Liver (tissue), 9 donors: ENCODE data around the gene ERFL. TPM values are rescaled to one million over a fixed set of nuclear protein-coding genes. Genes with fewer than 3 reads are reported as not detected.

Source experiments
- DNase-seq: peaks from one replicate; pipeline ENCODE4 v3.0.0-alpha.2; 2017; ENCODE audit warnings: low spot score
- H3K27ac ChIP-seq, 2 donors: one replicate each; pipeline ENCODE4 v1.7.0; 2013; ENCODE audit warnings: inconsistent platforms in 2 of 2, low read length in 2 of 2, control low read depth in 1 of 2, low read depth in 1 of 2, mild to moderate bottlenecking in 1 of 2
- H3K27me3 ChIP-seq, 4 donors: one replicate each; pipeline versions ENCODE4 v1.6.1 to v1.7.0; 2013; ENCODE audit warnings: low read length in 3 of 4, inconsistent platforms in 1 of 4, mild to moderate bottlenecking in 1 of 4, moderate library complexity in 1 of 4; ENCODE audit not compliant: control insufficient read depth in 4 of 4, insufficient read depth in 4 of 4
- H3K36me3 ChIP-seq, 4 donors: one replicate each; pipeline versions ENCODE4 v1.6.1 to v1.7.0; 2013; ENCODE audit warnings: low read length in 3 of 4, mild to moderate bottlenecking in 3 of 4, low read depth in 1 of 4, moderate library complexity in 1 of 4; ENCODE audit not compliant: control insufficient read depth in 4 of 4, insufficient read depth in 3 of 4
- H3K4me1 ChIP-seq, 4 donors: one replicate each; pipeline versions ENCODE4 v1.6.1 to v1.7.0; 2013; ENCODE audit warnings: low read length in 3 of 4, mild to moderate bottlenecking in 3 of 4, moderate library complexity in 1 of 4; ENCODE audit not compliant: control insufficient read depth in 4 of 4, insufficient read depth in 4 of 4
- H3K4me3 ChIP-seq, 3 donors: one replicate each; pipeline versions ENCODE4 v1.6.1 to v1.7.0; 2013; ENCODE audit warnings: low read length in 3 of 3, control low read depth in 1 of 3, low read depth in 1 of 3, mild to moderate bottlenecking in 1 of 3
- H3K9ac ChIP-seq, 2 donors: one replicate each; pipeline ENCODE4 v1.7.0; 2013; ENCODE audit warnings: low read length in 2 of 2, mild to moderate bottlenecking in 2 of 2, moderate library complexity in 2 of 2, control low read depth in 1 of 2, low read depth in 1 of 2
- H3K9me3 ChIP-seq, 4 donors: one replicate each; pipeline versions ENCODE4 v1.6.1 to v1.7.0; 2013; ENCODE audit warnings: low read length in 3 of 4; ENCODE audit not compliant: control insufficient read depth in 4 of 4
- EGR1 ChIP-seq, 2 donors: IDR thresholded peaks; 2 replicates each; pipeline ENCODE4 v1.6.1; 2016 to 2018; ENCODE audit warnings: antibody characterized with exemption in 2 of 2, low read depth in 2 of 2
- FOXA2 ChIP-seq: IDR thresholded peaks from 2 replicates; pipeline ENCODE4 v1.6.1; 2016; ENCODE audit warnings: antibody characterized with exemption
- HNF4A ChIP-seq, 2 donors: conservative IDR thresholded peaks; 2 replicates each; pipeline ENCODE4 v1.6.1; 2016; ENCODE audit warnings: antibody characterized with exemption in 2 of 2, mild to moderate bottlenecking in 2 of 2
- RAD21 ChIP-seq, 2 donors: IDR thresholded peaks; 2 replicates each; pipeline ENCODE4 v1.6.1; 2016; ENCODE audit warnings: antibody characterized with exemption in 2 of 2, mild to moderate bottlenecking in 2 of 2
- RXRA ChIP-seq, 2 donors: IDR thresholded peaks; 2 replicates each; pipeline ENCODE4 v1.6.1; 2017 to 2018; ENCODE audit warnings: antibody characterized with exemption in 2 of 2, mild to moderate bottlenecking in 1 of 2
- SP1 ChIP-seq: IDR thresholded peaks from 2 replicates; pipeline ENCODE4 v1.6.1; 2018; ENCODE audit warnings: antibody characterized with exemption, mild to moderate bottlenecking
- TAF1 ChIP-seq: conservative IDR thresholded peaks from 2 replicates; pipeline ENCODE4 v1.6.1; 2016; ENCODE audit warnings: antibody characterized with exemption, mild to moderate bottlenecking
- YY1 ChIP-seq: IDR thresholded peaks from 2 replicates; pipeline ENCODE4 v1.6.1; 2016; ENCODE audit warnings: antibody characterized with exemption, mild to moderate bottlenecking
- WGBS: extraction: QIAGEN DNeasy Blood & Tissue Kit; methylation state at CpG from one replicate; pipeline ENCODE4 v1.1.7; 2013; 5-methylcytosine and 5-hydroxymethylcytosine counted together
- polyA plus RNA-seq, 2 donors: library from polyadenylated mRNA; stranded (reverse) in 1 of 2; unstranded in 1 of 2; fragments of 200-250 nt in 1 of 2; fragments of >200 nt in 1 of 2; fragmentation: Nextera tagmentation in 1 of 2; extraction: Ambion mirVana in 1 of 2; gene quantifications; one replicate each; pipeline versions ENCODE4 v1.2.1 to v1.2.3, GENCODE V29; 2013 to 2015
- total RNA-seq, 2 donors: library from RNA; depleted of rRNA; stranded (reverse); fragments of >200 nt; gene quantifications; one replicate each; pipeline ENCODE4 v1.2.3, GENCODE V29; 2014
- TF ChIP-seq, protein P1 (sequence below): IDR thresholded peaks from 2 replicates; pipeline ENCODE4 v1.6.1; 2016; ENCODE audit warnings: antibody characterized with exemption
- donor health status: healthy.
- donor health status: healthy.
- donor health status: healthy.
- donor health status: healthy.
- donor health status: healthy.

The ERFL gene
- total and polyA plus RNA-seq, 4 donors = not detected

DNA sequence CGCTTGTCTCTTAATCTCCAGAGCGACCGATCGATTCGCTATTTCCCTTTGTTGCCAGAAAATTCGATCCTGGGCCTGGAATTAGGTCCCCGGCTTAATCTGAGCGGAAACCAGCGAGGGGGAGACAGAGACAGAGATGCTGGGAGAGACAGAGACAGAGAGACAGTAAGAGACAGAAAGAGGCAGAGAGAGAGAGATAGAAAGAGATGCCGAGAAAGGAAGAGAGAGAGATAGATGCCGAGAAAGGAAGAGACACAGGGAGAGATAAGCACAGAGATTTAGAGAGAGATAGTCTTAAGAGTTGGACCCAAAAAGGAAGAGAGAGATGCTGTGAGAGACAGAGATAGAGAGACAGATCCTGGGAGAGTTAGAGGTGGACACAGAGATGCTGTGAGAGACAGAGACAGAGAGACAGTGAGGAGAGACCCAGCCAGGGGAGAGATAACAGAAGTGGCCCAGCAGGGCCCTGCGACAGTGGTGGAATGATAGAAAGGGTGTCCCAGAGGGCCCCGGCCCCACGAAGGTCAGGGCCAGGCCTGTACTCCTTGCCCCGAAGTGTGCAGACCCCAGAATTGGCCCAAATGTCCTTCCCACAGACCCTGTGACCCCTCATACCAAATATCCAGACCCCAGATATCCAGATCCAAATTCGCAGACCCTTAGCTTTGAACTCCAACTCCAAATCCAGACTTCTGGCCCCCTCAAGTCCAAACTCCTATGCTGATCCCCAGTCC lies 1.3 kb downstream of the ERFL start:
- no peak for DNase-seq
- Histone ChIP-seq H3K36me3 (no peaks in the 10 kb centered on the region), H3K4me1 (peaks cover 6 to 11% (median 8%) of the 10 kb centered on the region in 4 donors), H3K9ac (no peak overlapping the region), H3K9me3 (no peaks in the 10 kb centered on the region), H3K27me3 (peaks cover 0 to 17% (median 10%) of the 10 kb centered on the region in 4 donors), H3K4me3 (no peak overlapping the region), H3K27ac (no peak overlapping the region)
- 39% methylated on average over 16 of the region's 16 CpGs for WGBS
- TF ChIP-seq, protein P1, sequence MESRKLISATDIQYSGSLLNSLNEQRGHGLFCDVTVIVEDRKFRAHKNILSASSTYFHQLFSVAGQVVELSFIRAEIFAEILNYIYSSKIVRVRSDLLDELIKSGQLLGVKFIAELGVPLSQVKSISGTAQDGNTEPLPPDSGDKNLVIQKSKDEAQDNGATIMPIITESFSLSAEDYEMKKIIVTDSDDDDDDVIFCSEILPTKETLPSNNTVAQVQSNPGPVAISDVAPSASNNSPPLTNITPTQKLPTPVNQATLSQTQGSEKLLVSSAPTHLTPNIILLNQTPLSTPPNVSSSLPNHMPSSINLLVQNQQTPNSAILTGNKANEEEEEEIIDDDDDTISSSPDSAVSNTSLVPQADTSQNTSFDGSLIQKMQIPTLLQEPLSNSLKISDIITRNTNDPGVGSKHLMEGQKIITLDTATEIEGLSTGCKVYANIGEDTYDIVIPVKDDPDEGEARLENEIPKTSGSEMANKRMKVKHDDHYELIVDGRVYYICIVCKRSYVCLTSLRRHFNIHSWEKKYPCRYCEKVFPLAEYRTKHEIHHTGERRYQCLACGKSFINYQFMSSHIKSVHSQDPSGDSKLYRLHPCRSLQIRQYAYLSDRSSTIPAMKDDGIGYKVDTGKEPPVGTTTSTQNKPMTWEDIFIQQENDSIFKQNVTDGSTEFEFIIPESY = no peak
- TF ChIP-seq RAD21 (IDR thresholded peaks at IDR 0.05) = no peak

DNA sequence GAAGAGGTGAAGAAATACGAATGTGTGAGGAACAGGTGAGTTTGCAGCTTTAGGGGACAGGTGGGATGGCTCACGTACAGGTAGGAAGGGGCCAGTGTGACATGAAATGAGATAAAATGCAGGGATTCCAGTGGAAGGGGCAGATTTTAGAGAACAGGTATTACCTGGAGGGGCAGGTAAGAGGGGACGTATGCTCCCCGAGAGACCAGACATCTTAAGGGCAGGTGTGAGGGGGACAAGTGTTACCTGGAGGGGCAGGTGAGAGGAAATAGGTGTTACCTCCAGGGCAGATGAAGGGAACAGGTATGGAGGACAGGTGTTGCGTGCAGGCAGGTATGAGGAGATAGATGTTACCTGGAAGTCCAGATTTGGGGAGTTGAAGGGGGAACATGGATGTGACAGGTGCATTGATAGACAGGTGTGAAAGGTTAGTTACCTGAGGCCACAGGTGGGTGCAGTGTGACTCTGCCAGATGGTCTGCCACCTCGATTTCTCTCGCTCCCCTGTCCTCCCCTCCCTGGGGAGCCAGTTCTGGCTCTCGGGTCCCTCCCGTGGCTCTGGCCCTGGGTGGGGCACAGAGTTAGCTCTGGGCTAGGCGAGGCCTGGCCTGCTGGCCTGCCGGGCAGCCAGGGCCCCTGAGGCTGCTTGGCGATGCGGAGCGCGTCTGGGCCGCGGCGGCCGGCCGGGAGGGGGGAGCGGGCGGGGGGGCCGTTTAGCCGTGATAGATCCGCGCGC lies 2.1 kb downstream of the ERFL start:
- TF ChIP-seq EGR1 (IDR thresholded peaks at IDR 0.05; ENCODE audit: low read depth in 2 of 2) (no peak), SP1 (no peak)
- H3K4me1 ChIP-seq = peaks cover 6 to 11% (median 8%) of the 10 kb centered on the region in 4 donors
- H3K4me3 ChIP-seq = no peak overlapping the region
- H3K9ac ChIP-seq = no peak overlapping the region
- no peak overlapping the region for H3K27ac ChIP-seq
- H3K27me3 ChIP-seq = peaks cover 0 to 17% (median 10%) of the 10 kb centered on the region in 4 donors
- no peak for DNase-seq
- H3K36me3 ChIP-seq = no peaks in the 10 kb centered on the region
- H3K9me3 ChIP-seq = no peaks in the 10 kb centered on the region
- WGBS = 39% methylated on average over 27 of the region's 27 CpGs

DNA sequence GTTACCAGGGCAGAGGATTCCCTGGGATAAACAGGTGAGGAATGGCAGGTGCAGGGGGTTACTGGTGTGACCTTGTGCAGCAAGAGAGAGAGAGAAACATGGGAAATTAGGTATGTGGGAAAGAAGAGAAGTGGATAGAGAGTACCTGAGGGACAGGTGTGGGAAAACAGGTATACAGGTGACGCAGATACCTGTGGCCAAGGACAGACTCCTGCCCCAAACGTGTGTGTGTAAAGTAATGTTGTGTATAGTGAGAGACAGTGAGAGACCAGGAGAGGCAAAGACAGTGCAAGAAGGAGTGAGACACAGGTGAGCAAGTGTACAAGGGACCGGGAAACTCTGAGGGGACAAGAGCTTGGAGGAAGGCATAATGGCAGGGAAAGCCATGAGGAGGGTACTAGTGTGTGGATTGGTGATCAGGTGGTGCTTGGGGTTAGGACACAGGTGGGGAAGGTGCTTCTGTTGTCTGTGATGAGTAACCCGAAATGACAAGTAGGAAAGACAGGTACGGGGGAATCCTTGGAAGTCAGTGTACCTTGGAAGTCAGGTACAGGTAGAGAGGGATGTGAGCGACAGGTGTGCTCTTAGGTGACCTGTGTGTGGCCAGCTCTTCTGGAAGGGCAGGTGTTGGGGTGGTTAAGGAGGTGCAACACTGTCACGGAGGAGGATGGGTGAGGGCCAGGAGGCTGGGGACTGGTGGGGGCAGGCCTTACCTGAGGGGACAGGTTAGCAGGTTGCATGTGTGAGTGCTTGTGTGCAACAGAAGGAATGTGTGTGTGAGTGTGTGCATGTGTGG lies 2.8 kb downstream of the ERFL start:
- Histone ChIP-seq H3K9me3 (no peaks in the 10 kb centered on the region), H3K4me1 (peaks cover 6 to 11% (median 8%) of the 10 kb centered on the region in 4 donors), H3K27me3 (peaks cover 0 to 17% (median 8%) of the 10 kb centered on the region in 4 donors), H3K36me3 (no peaks in the 10 kb centered on the region), H3K27ac (no peak overlapping the region), H3K9ac (no peak overlapping the region), H3K4me3 (no peak overlapping the region)
- 51% methylated on average over 7 of the region's 7 CpGs for WGBS
- DNase-seq = no peak
- no peak for TF ChIP-seq RXRA (IDR thresholded peaks at IDR 0.05)
- TF ChIP-seq HNF4A (conservative IDR thresholded peaks at IDR 0.05) = no peak
- TF ChIP-seq TAF1 = no peak
- TF ChIP-seq YY1 = no peak
- no peak for TF ChIP-seq FOXA2
